CD14-positive monocyte (primary cell): ENCODE data around the gene HSPA12A. TPM values are rescaled to one million over a fixed set of nuclear protein-coding genes. Genes with fewer than 3 reads are reported as not detected.

ENCODE experiments used
- DNase-seq, 3 donors: peaks; one replicate each; pipeline ENCODE4 v3.0.0-alpha.2; 2011 to 2022
- H2AFZ ChIP-seq: 2 replicates; pipeline ENCODE4 v1.6.0; 2012; ENCODE audit warnings: mild to moderate bottlenecking, low read depth, low read length, inconsistent platforms; ENCODE audit not compliant: insufficient read depth, poor library complexity, severe bottlenecking
- H3K27ac ChIP-seq, 2 donors: 1 replicate in 1 of 2; 2 replicates in 1 of 2; pipeline ENCODE4 v1.5.1; 2012 to 2013; ENCODE audit warnings: low read length in 2 of 2, control low read depth in 1 of 2, inconsistent platforms in 1 of 2, low read depth in 1 of 2, mild to moderate bottlenecking in 1 of 2
- H3K27me3 ChIP-seq, 2 donors: one replicate each; pipeline versions ENCODE4 v1.6.0 to v1.6.1; 2011 to 2013; ENCODE audit warnings: low read length in 2 of 2; ENCODE audit not compliant: control insufficient read depth in 2 of 2, insufficient read depth in 2 of 2
- H3K36me3 ChIP-seq, 2 donors: replicated peaks in 1 of 2; 1 replicate in 1 of 2; 2 replicates in 1 of 2; pipeline versions ENCODE4 v1.5.1 to v1.6.1; 2012 to 2013; ENCODE audit warnings: low read length in 2 of 2, control low read depth in 1 of 2, inconsistent platforms in 1 of 2, mild to moderate bottlenecking in 1 of 2; ENCODE audit not compliant: insufficient read depth in 2 of 2, control insufficient read depth in 1 of 2
- H3K4me1 ChIP-seq, 2 donors: 1 replicate in 1 of 2; 2 replicates in 1 of 2; pipeline versions ENCODE4 v1.5.1 to v1.6.1; 2012 to 2013; ENCODE audit warnings: low read length in 2 of 2, control low read depth in 1 of 2, inconsistent platforms in 1 of 2, mild to moderate bottlenecking in 1 of 2, moderate library complexity in 1 of 2; ENCODE audit not compliant: insufficient read depth in 2 of 2, control insufficient read depth in 1 of 2
- H3K4me2 ChIP-seq: replicated peaks from 2 replicates; pipeline ENCODE3; 2012; ENCODE audit warnings: low read length, moderate library complexity, mild to moderate bottlenecking; ENCODE audit not compliant: poor library complexity, severe bottlenecking; ENCODE audit errors: extremely low read depth
- H3K4me3 ChIP-seq, 3 experiments: fragments of 200-600 bp in 1 of 3; sonication (generic) in 1 of 3; replicated peaks in 1 of 3; 1 replicate in 2 of 3; 2 replicates in 1 of 3; pipeline ENCODE4 v1.5.1; 2011 to 2013; ENCODE audit warnings: low read length in 3 of 3, mild to moderate bottlenecking in 3 of 3, control low read depth in 2 of 3, low read depth in 2 of 3, inconsistent platforms in 1 of 3, moderate library complexity in 1 of 3
- H3K79me2 ChIP-seq: 2 replicates; pipeline ENCODE4 v1.6.0; 2012; ENCODE audit warnings: mild to moderate bottlenecking, control low read depth, inconsistent platforms, low read length, moderate library complexity; ENCODE audit not compliant: insufficient read depth
- H3K9ac ChIP-seq: 2 replicates; pipeline ENCODE4 v1.6.0; 2017; ENCODE audit warnings: low read length, mild to moderate bottlenecking; ENCODE audit not compliant: insufficient read depth, poor library complexity, severe bottlenecking
- H3K9me3 ChIP-seq, 2 donors: replicated peaks in 1 of 2; 1 replicate in 1 of 2; 2 replicates in 1 of 2; pipeline versions ENCODE4 v1.5.1 to v1.6.1; 2012 to 2013; ENCODE audit warnings: low read length in 2 of 2, control low read depth in 1 of 2; ENCODE audit not compliant: control insufficient read depth in 1 of 2, insufficient read depth in 1 of 2
- H4K20me1 ChIP-seq: 2 replicates; pipeline ENCODE4 v1.6.0; 2012; ENCODE audit warnings: mild to moderate bottlenecking, low read length, control low read depth, moderate library complexity; ENCODE audit not compliant: insufficient read depth
- H3K27ac Mint-ChIP-seq, 7 donors: one replicate each; pipeline ENCODE4 v1.8.0; 2020; ENCODE audit warnings: mild to moderate bottlenecking in 7 of 7, mixed read lengths in 7 of 7, moderate library complexity in 6 of 7, inconsistent platforms in 2 of 7
- H3K27me3 Mint-ChIP-seq, 3 donors: one replicate each; pipeline ENCODE4 v1.8.0; 2021 to 2022; ENCODE audit warnings: low read depth in 3 of 3, mild to moderate bottlenecking in 3 of 3, mixed read lengths in 3 of 3, moderate library complexity in 3 of 3, inconsistent platforms in 1 of 3
- H3K36me3 Mint-ChIP-seq, 2 donors: one replicate each; pipeline ENCODE4 v1.8.0; 2020; ENCODE audit warnings: mixed read lengths in 2 of 2, inconsistent platforms in 1 of 2, mild to moderate bottlenecking in 1 of 2
- H3K4me1 Mint-ChIP-seq: one replicate; pipeline ENCODE4 v1.8.0; 2020; ENCODE audit warnings: mild to moderate bottlenecking, mixed read lengths
- H3K4me3 Mint-ChIP-seq, 2 donors: one replicate each; pipeline ENCODE4 v1.8.0; 2020; ENCODE audit warnings: mild to moderate bottlenecking in 2 of 2, mixed read lengths in 2 of 2, moderate library complexity in 1 of 2
- H3K9me3 Mint-ChIP-seq, 7 donors: one replicate each; pipeline ENCODE4 v1.8.0; 2020 to 2022; ENCODE audit warnings: mixed read lengths in 7 of 7, mild to moderate bottlenecking in 6 of 7, moderate library complexity in 6 of 7, inconsistent platforms in 2 of 7
- CTCF ChIP-seq: fragments of 200-600 bp; IDR thresholded peaks from one replicate; pipeline ENCODE4 v1.8.0; 2022; ENCODE audit warnings: antibody characterized with exemption, mild to moderate bottlenecking
- WGBS: methylation state at CpG from one replicate; pipeline ENCODE4 v1.1.5; 2013; ENCODE audit warnings: missing lambda C conversion rate; ENCODE audit not compliant: insufficient coverage; 5-methylcytosine and 5-hydroxymethylcytosine counted together
- intact Hi-C, 2 donors: fragments of 100-400 bp; cut with micrococcal nuclease; formaldehyde crosslinking; loops; one replicate each; pipeline versions ENCODE4 v1.15.0 to v1.15.1; 2023
- polyA plus RNA-seq, 3 donors: library from polyadenylated mRNA; depleted of rRNA in 1 of 3; unstranded in 2 of 3; stranded (reverse) in 1 of 3; fragments of 300-500 nt in 2 of 3; fragments of >200 nt in 1 of 3; fragmentation: Illumina TruSeq in 2 of 3; gene quantifications; 1 replicate in 2 of 3; 2 replicates in 1 of 3; pipeline ENCODE4 v1.2.3, GENCODE V29; 2012 to 2021

Gene HSPA12A
- polyA plus RNA-seq, 3 donors = 0.01 TPM; not detected in 2

GRCh38 chr10:116629340-116629739 lies 113.0 kb downstream of the HSPA12A start:
- Histone ChIP-seq H3K4me3 (no peak overlapping the region), H3K79me2 (no peaks in the 10 kb centered on the region), H3K27ac (no peak overlapping the region), H3K27me3 (peaks cover 0 to 12% of the 10 kb centered on the region in 2 donors), H4K20me1 (no peaks in the 10 kb centered on the region), H2AFZ (no peak overlapping the region), H3K4me2 (no peak overlapping the region), H3K9me3 (no peaks in the 10 kb centered on the region), H3K9ac (no peak overlapping the region), H3K4me1 (no peaks in the 10 kb centered on the region), H3K36me3 (no peaks in the 10 kb centered on the region)
- Mint-ChIP-seq H3K27ac (no peak overlapping the region), H3K9me3 (peaks cover 0 to 5% (median 2%) of the 10 kb centered on the region in 7 donors), H3K36me3 (no peaks in the 10 kb centered on the region), H3K4me3 (no peak overlapping the region), H3K27me3 (peaks cover 9 to 34% (median 18%) of the 10 kb centered on the region in 3 donors), H3K4me1 (no peaks in the 10 kb centered on the region)
- DNase-seq = no peak
- intact Hi-C loops = no loop called here
- no peak for TF ChIP-seq CTCF
- 89% methylated on average over 2 of the region's 4 CpGs for WGBS

- Histone ChIP-seq H2AFZ (no peak overlapping the region), H3K36me3 (no peaks in the 10 kb centered on the region), H3K27me3 (peaks cover 0 to 12% of the 10 kb centered on the region in 2 donors), H3K4me2 (no peak overlapping the region), H3K79me2 (no peaks in the 10 kb centered on the region), H3K9ac (no peak overlapping the region), H3K4me1 (no peaks in the 10 kb centered on the region), H4K20me1 (no peaks in the 10 kb centered on the region), H3K27ac (no peak overlapping the region), H3K9me3 (no peaks in the 10 kb centered on the region), H3K4me3 (no peak overlapping the region)
- no peaks in the 10 kb centered on the region for H3K36me3 Mint-ChIP-seq
- DNase-seq = no peak
- intact Hi-C loops = no loop called here
- peaks cover 0 to 5% (median 0%) of the 10 kb centered on the region in 7 donors for H3K9me3 Mint-ChIP-seq
- no peak overlapping the region for H3K27ac Mint-ChIP-seq
- no peak overlapping the region for H3K4me3 Mint-ChIP-seq
- 4% methylated on average over 45 of the region's 49 CpGs for WGBS
- no peaks in the 10 kb centered on the region for H3K4me1 Mint-ChIP-seq
- TF ChIP-seq CTCF = no peak
- peaks cover 13 to 34% (median 18%) of the 10 kb centered on the region in 3 donors for H3K27me3 Mint-ChIP-seq
Measured at GRCh38 chr10:116627386-116627933, 114.9 kb downstream of the HSPA12A start.
